Measurements from ENCODE around the gene OR6S1. TPM values are rescaled to one million over a fixed set of nuclear protein-coding genes. Genes with fewer than 3 reads are reported as not detected.
"Not testable (repeated sequence)": the region's sequence is repeated elsewhere in the genome, so short reads cannot be mapped to it uniquely, and the experiment has no call there.

The OR6S1 gene
- total RNA-seq, 1 donor from 2014 or later, result not detected

GRCh38 chr14:20681348-20682126, 40.0 kb upstream of the OR6S1 start:
- H3K4me1 Mint-ChIP-seq, result peaks cover 27% of the 10 kb centered on the region
- H3K27ac Mint-ChIP-seq, result no peak overlapping the region
- DNase-seq, result peak; percentile 96
- no peaks in the 10 kb centered on the region for H3K36me3 Mint-ChIP-seq (ENCODE audit: low read depth)
- H3K4me3 Mint-ChIP-seq, result no peak overlapping the region
- no peaks in the 10 kb centered on the region for H3K9me3 Mint-ChIP-seq
- peaks cover 3% of the 10 kb centered on the region for H3K27me3 Mint-ChIP-seq
- intact Hi-C loops (cut with micrococcal nuclease), result loop anchor here (1.0 to 10.0 kb wide), 9 partner anchors 13 to 583 kb away; partner anchors contain the start of genes APEX1, HNRNPC, PNP and TEP1

- Mint-ChIP-seq H3K27me3 (peaks cover 3% of the 10 kb centered on the region), H3K4me1 (peaks cover 25% of the 10 kb centered on the region), H3K9me3 (no peaks in the 10 kb centered on the region), H3K36me3 (ENCODE audit: low read depth) (no peaks in the 10 kb centered on the region), H3K4me3 (no peak overlapping the region), H3K27ac (no peak overlapping the region)
- intact Hi-C loops (cut with micrococcal nuclease), result loop anchor here (1.0 to 10.0 kb wide), 8 partner anchors 13 to 584 kb away; partner anchors contain the start of genes APEX1, HNRNPC, TEP1 and TMEM253
- no peak for DNase-seq
Measured at GRCh38 chr14:20680843-20681347, 39.4 kb upstream of the OR6S1 start.

- H3K27ac Mint-ChIP-seq, result no peak overlapping the region
- peaks cover 3% of the 10 kb centered on the region for H3K27me3 Mint-ChIP-seq
- H3K4me3 Mint-ChIP-seq, result no peak overlapping the region
- no peak for DNase-seq
- H3K36me3 Mint-ChIP-seq (ENCODE audit: low read depth), result no peaks in the 10 kb centered on the region
- intact Hi-C loops (cut with micrococcal nuclease), result loop anchor here (5.0 to 10.0 kb wide), 4 partner anchors 268 to 584 kb away; partner anchors contain the start of genes HNRNPC, TEP1 and TMEM253
- peaks cover 27% of the 10 kb centered on the region for H3K4me1 Mint-ChIP-seq
- H3K9me3 Mint-ChIP-seq, result no peaks in the 10 kb centered on the region
Measured at GRCh38 chr14:20680363-20680762, 38.9 kb upstream of the OR6S1 start.

- intact Hi-C loops (cut with micrococcal nuclease), result loop anchor here (5.0 to 10.0 kb wide), 4 partner anchors 268 to 585 kb away; partner anchors contain the start of genes HNRNPC, TEP1 and TMEM253
- no peaks in the 10 kb centered on the region for H3K36me3 Mint-ChIP-seq (ENCODE audit: low read depth)
- H3K9me3 Mint-ChIP-seq, result no peaks in the 10 kb centered on the region
- DNase-seq, result no peak
- H3K4me1 Mint-ChIP-seq, result peaks cover 24% of the 10 kb centered on the region
- peaks cover 3% of the 10 kb centered on the region for H3K27me3 Mint-ChIP-seq
- no peak overlapping the region for H3K4me3 Mint-ChIP-seq
- H3K27ac Mint-ChIP-seq, result no peak overlapping the region
Measured at GRCh38 chr14:20679907-20680306, 38.4 kb upstream of the OR6S1 start.

- Mint-ChIP-seq H3K9me3 (no peaks in the 10 kb centered on the region), H3K27me3 (peaks cover 3% of the 10 kb centered on the region), H3K4me1 (peaks cover 22% of the 10 kb centered on the region), H3K27ac (no peak overlapping the region), H3K36me3 (ENCODE audit: low read depth) (no peaks in the 10 kb centered on the region), H3K4me3 (no peak overlapping the region)
- intact Hi-C loops (cut with micrococcal nuclease), result no loop called here
- DNase-seq, result no peak
Measured at GRCh38 chr14:20676072-20676471, 34.6 kb upstream of the OR6S1 start.

GRCh38 chr14:20675669-20676068, 34.2 kb upstream of the OR6S1 start:
- H3K4me1 Mint-ChIP-seq, result peaks cover 18% of the 10 kb centered on the region
- H3K27ac Mint-ChIP-seq, result no peak overlapping the region
- H3K27me3 Mint-ChIP-seq, result peaks cover 3% of the 10 kb centered on the region
- intact Hi-C loops (cut with micrococcal nuclease), result no loop called here
- H3K36me3 Mint-ChIP-seq (ENCODE audit: low read depth), result no peaks in the 10 kb centered on the region
- no peak for DNase-seq
- H3K4me3 Mint-ChIP-seq, result no peak overlapping the region
- H3K9me3 Mint-ChIP-seq, result no peaks in the 10 kb centered on the region

- H3K36me3 Mint-ChIP-seq (ENCODE audit: low read depth), result peaks cover 2% of the 10 kb centered on the region
- intact Hi-C loops (cut with micrococcal nuclease), result no loop called here
- H3K4me3 Mint-ChIP-seq, result no peak overlapping the region
- H3K4me1 Mint-ChIP-seq, result peaks cover 21% of the 10 kb centered on the region
- DNase-seq, result no peak
- peaks cover 9% of the 10 kb centered on the region for H3K9me3 Mint-ChIP-seq
- peaks cover 3% of the 10 kb centered on the region for H3K27me3 Mint-ChIP-seq
- H3K27ac Mint-ChIP-seq, result peak overlapping the region; percentile 2
Measured at GRCh38 chr14:20671597-20672283, 30.2 kb upstream of the OR6S1 start.

- Mint-ChIP-seq H3K27ac (no peak overlapping the region), H3K36me3 (ENCODE audit: low read depth) (peaks cover 2% of the 10 kb centered on the region), H3K9me3 (peaks cover 9% of the 10 kb centered on the region), H3K4me1 (peaks cover 22% of the 10 kb centered on the region), H3K27me3 (no peaks in the 10 kb centered on the region), H3K4me3 (no peak overlapping the region)
- DNase-seq, result no peak
- intact Hi-C loops (cut with micrococcal nuclease), result loop anchor here (1.0 kb wide), 1 partner anchor 12 kb away; no protein-coding TSS in a partner anchor
Measured at GRCh38 chr14:20668969-20669368, 27.5 kb upstream of the OR6S1 start.

- H3K27me3 Mint-ChIP-seq, result peaks cover 2% of the 10 kb centered on the region
- H3K4me1 Mint-ChIP-seq, result peaks cover 29% of the 10 kb centered on the region
- intact Hi-C loops (cut with micrococcal nuclease), result loop anchor here (1.0 kb wide), 1 partner anchor 13 kb away; no protein-coding TSS in a partner anchor
- H3K4me3 Mint-ChIP-seq, result peak overlapping the region; percentile 20
- peak overlapping the region; percentile 82 for H3K27ac Mint-ChIP-seq
- DNase-seq, result peak; percentile 76
- H3K36me3 Mint-ChIP-seq (ENCODE audit: low read depth), result peaks cover 2% of the 10 kb centered on the region
- H3K9me3 Mint-ChIP-seq, result peaks cover 9% of the 10 kb centered on the region
Measured at GRCh38 chr14:20667957-20668356, 26.5 kb upstream of the OR6S1 start.

GRCh38 chr14:20666400-20666961, 25.0 kb upstream of the OR6S1 start:
- H3K27ac Mint-ChIP-seq; H3K9me3 Mint-ChIP-seq; H3K36me3 Mint-ChIP-seq (ENCODE audit: low read depth); H3K4me3 Mint-ChIP-seq; DNase-seq; H3K27me3 Mint-ChIP-seq; intact Hi-C loops (cut with micrococcal nuclease): not testable (repeated sequence)
- H3K4me1 Mint-ChIP-seq, result peaks cover 35% of the 10 kb centered on the region

GRCh38 chr14:20662968-20663732, 21.7 kb upstream of the OR6S1 start:
- Mint-ChIP-seq H3K9me3 (peaks cover 4% of the 10 kb centered on the region), H3K36me3 (ENCODE audit: low read depth) (no peaks in the 10 kb centered on the region), H3K4me1 (peaks cover 35% of the 10 kb centered on the region), H3K27me3 (peaks cover 17% of the 10 kb centered on the region), H3K27ac (peak overlapping the region; percentile 21), H3K4me3 (peak overlapping the region; percentile 86)
- intact Hi-C loops (cut with micrococcal nuclease), result loop anchor here (1.0 kb wide), 2 partner anchors 18 to 28 kb away; no protein-coding TSS in a partner anchor
- DNase-seq, result peak; percentile 93

- intact Hi-C loops (cut with micrococcal nuclease), result no loop called here
- Mint-ChIP-seq H3K4me3 (no peak overlapping the region), H3K36me3 (ENCODE audit: low read depth) (no peaks in the 10 kb centered on the region), H3K27ac (no peak overlapping the region), H3K4me1 (peaks cover 34% of the 10 kb centered on the region), H3K27me3 (peaks cover 32% of the 10 kb centered on the region), H3K9me3 (no peaks in the 10 kb centered on the region)
- no peak for DNase-seq
Measured at GRCh38 chr14:20661197-20661596, 19.7 kb upstream of the OR6S1 start.

- Mint-ChIP-seq H3K4me1 (peaks cover 34% of the 10 kb centered on the region), H3K27ac (no peak overlapping the region), H3K36me3 (ENCODE audit: low read depth) (no peaks in the 10 kb centered on the region), H3K27me3 (peaks cover 44% of the 10 kb centered on the region), H3K4me3 (no peak overlapping the region), H3K9me3 (no peaks in the 10 kb centered on the region)
- no peak for DNase-seq
- intact Hi-C loops (cut with micrococcal nuclease), result no loop called here
Measured at GRCh38 chr14:20659813-20660395, 18.4 kb upstream of the OR6S1 start.

Measured in activated CD4-positive, alpha-beta T cell treated with anti-CD3 and anti-CD28 coated beads, Interleukin-2, amount 10 ng/mL, durations not matched to agents 24 days and 14 days (primary cell).